Endothelial cell of umbilical vein (primary cell): ENCODE data around the gene FAM180A. TPM values are rescaled to one million over a fixed set of nuclear protein-coding genes. Genes with fewer than 3 reads are reported as not detected.
A peak's percentile ranks its signal among the peaks of the same experiment; 100 is the strongest.

Experiments
- BruUV-seq: library from RNA; stranded (reverse); fragments of 400-500 nt; replicated peaks from 2 replicates; lab custom pipeline; 2021; lab: Mats Ljungman, UMichigan
- CTCF ChIA-PET: fragments of 300-600, 350-600 bp; sonication (Branson Sonifier 250); formaldehyde crosslinking; loops from one replicate; lab custom pipeline; 2021; ENCODE audit warnings: antibody characterized with exemption, inconsistent platforms; lab: Charles Lee
- POLR2A ChIA-PET: fragments of 300-600, 350-600 bp; sonication (Branson Sonifier 250); formaldehyde crosslinking; loops from one replicate; lab custom pipeline; 2021; ENCODE audit warnings: antibody characterized with exemption, inconsistent platforms; lab: Charles Lee
- DNase-seq: peaks from one replicate; pipeline ENCODE4 v3.0.0-alpha.2; 2011; ENCODE audit warnings: low read depth, low spot score
- FAIRE-seq: peaks from 2 replicates; lab custom pipeline; 2011; peaks lifted over from hg19 to GRCh38; lab: Jason Lieb, UNC
- H2AFZ ChIP-seq: 2 replicates; pipeline ENCODE4 v1.6.0; 2012; ENCODE audit warnings: low read depth, low read length, control low read depth, inconsistent platforms
- H3K27ac ChIP-seq: 2 replicates; pipeline ENCODE4 v1.5.1; 2011; ENCODE audit warnings: low read depth, mild to moderate bottlenecking, control low read depth, low read length, moderate library complexity; ENCODE audit not compliant: insufficient read depth
- H3K27me3 ChIP-seq, 2 experiments: 2 replicates each; pipeline versions ENCODE4 v1.6.0 to v1.6.1; 2011; ENCODE audit warnings: low read length in 2 of 2, mixed read lengths in 1 of 2; ENCODE audit not compliant: control insufficient read depth in 2 of 2, insufficient read depth in 2 of 2
- H3K36me3 ChIP-seq, 2 experiments: 2 replicates in 1 of 2; 3 replicates in 1 of 2; pipeline ENCODE4 v1.5.1; 2011; ENCODE audit warnings: low read length in 2 of 2, mild to moderate bottlenecking in 1 of 2, moderate library complexity in 1 of 2; ENCODE audit not compliant: control insufficient read depth in 2 of 2, insufficient read depth in 2 of 2; ENCODE audit errors: extremely low read depth in 1 of 2
- H3K4me1 ChIP-seq: 3 replicates; pipeline ENCODE4 v1.5.1; 2011; ENCODE audit warnings: mild to moderate bottlenecking, low read length; ENCODE audit not compliant: control insufficient read depth, insufficient read depth; ENCODE audit errors: extremely low read depth
- H3K4me2 ChIP-seq: 2 replicates; pipeline ENCODE4 v1.6.1; 2011; ENCODE audit warnings: low read length, control low read depth, mixed read lengths; ENCODE audit not compliant: insufficient read depth
- H3K4me3 ChIP-seq, 3 experiments: fragments of 200-600 bp in 1 of 3; sonication (generic), shearing (Covaris generic) in 1 of 3; replicated peaks in 1 of 3; 2 replicates each; pipeline ENCODE4 v1.5.1; 2011 to 2016; ENCODE audit warnings: control low read depth in 3 of 3, low read length in 3 of 3, mild to moderate bottlenecking in 2 of 3, inconsistent platforms in 1 of 3, low read depth in 1 of 3, moderate library complexity in 1 of 3; ENCODE audit not compliant: insufficient read depth in 1 of 3
- H3K79me2 ChIP-seq: 2 replicates; pipeline ENCODE4 v1.6.0; 2012; ENCODE audit warnings: low read length, inconsistent platforms; ENCODE audit not compliant: control insufficient read depth, insufficient read depth
- H3K9ac ChIP-seq: replicated peaks from 2 replicates; pipeline ENCODE3; 2011; ENCODE audit warnings: low read length, control low read depth; ENCODE audit not compliant: insufficient read depth; ENCODE audit errors: extremely low read depth
- H3K9me1 ChIP-seq: replicated peaks from 3 replicates; pipeline ENCODE4 v1.6.0; 2011; ENCODE audit warnings: mild to moderate bottlenecking, low read length; ENCODE audit not compliant: control insufficient read depth, insufficient read depth; ENCODE audit errors: extremely low read depth
- H3K9me3 ChIP-seq: replicated peaks from 2 replicates; pipeline ENCODE4 v1.5.1; 2012; ENCODE audit warnings: low read length, inconsistent platforms; ENCODE audit not compliant: control insufficient read depth, insufficient read depth
- H4K20me1 ChIP-seq: replicated peaks from 2 replicates; pipeline ENCODE3; 2011; ENCODE audit warnings: mild to moderate bottlenecking, low read length; ENCODE audit not compliant: control insufficient read depth, insufficient read depth; ENCODE audit errors: extremely low read depth
- CTCF ChIP-seq, 2 donors: IDR thresholded peaks; 1 replicate in 1 of 2; 2 replicates in 1 of 2; pipeline ENCODE4 v1.5.1; 2011; ENCODE audit warnings: low read length in 2 of 2, mild to moderate bottlenecking in 2 of 2, moderate library complexity in 2 of 2, control low read depth in 1 of 2, inconsistent platforms in 1 of 2, low read depth in 1 of 2; ENCODE audit not compliant: insufficient read depth in 1 of 2; ENCODE audit errors: extremely low read depth in 1 of 2
- EZH2 ChIP-seq: IDR thresholded peaks from 2 replicates; pipeline ENCODE4 v1.6.1; 2012; ENCODE audit warnings: borderline replicate concordance, low read depth, mild to moderate bottlenecking, moderate library complexity, low read length, inconsistent platforms; ENCODE audit not compliant: severe bottlenecking
- FOS ChIP-seq: IDR thresholded peaks from 2 replicates; pipeline ENCODE4 v1.6.1; 2011; ENCODE audit warnings: mild to moderate bottlenecking, low read length, moderate library complexity, borderline replicate concordance; ENCODE audit not compliant: insufficient read depth
- GATA2 ChIP-seq: IDR thresholded peaks from 2 replicates; pipeline ENCODE4 v1.7.0; 2011; ENCODE audit warnings: low read depth, mild to moderate bottlenecking, moderate library complexity, mixed read lengths, low read length; ENCODE audit not compliant: insufficient read length, insufficient read depth
- JUN ChIP-seq: IDR thresholded peaks from 2 replicates; pipeline ENCODE4 v1.6.1; 2011; ENCODE audit warnings: borderline replicate concordance, low read depth; ENCODE audit not compliant: insufficient read length, insufficient read depth
- MAX ChIP-seq: IDR thresholded peaks from 2 replicates; pipeline ENCODE4 v1.6.1; 2011; ENCODE audit not compliant: insufficient read depth, insufficient read length
- MYC ChIP-seq: IDR thresholded peaks from one replicate; pipeline ENCODE4 v1.6.1; 2011; ENCODE audit warnings: mild to moderate bottlenecking, low read depth, low read length
- POLR2A ChIP-seq: IDR thresholded peaks from 2 replicates; pipeline ENCODE4 v1.6.1; 2012; ENCODE audit warnings: low read depth, mild to moderate bottlenecking, control low read depth, low read length
- POLR2AphosphoS5 ChIP-seq: IDR thresholded peaks from 2 replicates; pipeline ENCODE4 v1.6.1; 2012; ENCODE audit warnings: low read depth, mild to moderate bottlenecking, control low read depth, low read length, moderate library complexity; ENCODE audit not compliant: insufficient read depth
- dilution Hi-C: fragments of 300-500 bp; cut with MboI; formaldehyde crosslinking; loops from one replicate; pipeline ENCODE4 v1.15.0; 2019; ENCODE audit warnings: low sequenced_read_pairs; ENCODE audit not compliant: extremely low pct_ligation_motif_present
- intact Hi-C: fragments of 100-400 bp; cut with micrococcal nuclease; formaldehyde crosslinking; loops from one replicate; pipeline ENCODE4 v1.10.0; 2022
- polyA plus RNA-seq, 4 experiments: library from polyadenylated mRNA; depleted of rRNA in 3 of 4; stranded (reverse) in 3 of 4; unstranded in 1 of 4; fragments of >200 nt; gene quantifications; 2 replicates each; pipeline versions ENCODE4 v1.2.1 to v1.2.3, GENCODE V29; 2011 to 2012; ENCODE audit warnings: missing spikeins in 1 of 4
- total RNA-seq: library from RNA; stranded (reverse); gene quantifications from 2 replicates; pipeline ENCODE4 v1.2.3, GENCODE V29; 2021

The FAM180A gene
- total and polyA plus RNA-seq, 2 donors (not counting 3 experiments of a cell fraction or from before 2014, with no cell fraction given) = not detected

GRCh38 chr7:135692055-135692454, 56.6 kb downstream of the FAM180A start:
- Histone ChIP-seq H3K27ac (peak overlapping the region; percentile 85), H3K9me3 (no peaks in the 10 kb centered on the region), H3K4me1 (peaks cover 18% of the 10 kb centered on the region), H3K27me3 (no peaks in the 10 kb centered on the region), H3K9me1 (no peaks in the 10 kb centered on the region), H3K9ac (peak overlapping the region; percentile 38), H4K20me1 (no peaks in the 10 kb centered on the region), H2AFZ (peak overlapping the region; percentile 51), H3K36me3 (no peaks in the 10 kb centered on the region), H3K4me2 (peak overlapping the region; percentile 30), H3K4me3 (no peak overlapping the region), H3K79me2 (no peaks in the 10 kb centered on the region)
- TF ChIP-seq CTCF (IDR thresholded peaks at IDR 0.05; ENCODE audit: extremely low read depth in 1 of 2, insufficient read depth in 1 of 2, low read depth in 1 of 2, low read length in 2 of 2) (no peak), MYC (no peak), EZH2 (no peak), FOS (no peak), JUN (no peak), POLR2A (no peak), POLR2AphosphoS5 (no peak), MAX (no peak), GATA2 (no peak)
- DNase-seq (peak; percentile 51), FAIRE-seq (peak; percentile 53)
- no TSS peak for BruUV-seq
- intact Hi-C loops = no loop called here
- CTCF ChIA-PET = interaction anchor here (0.6 to 1.8 kb wide), 2 partner anchors 20 to 163 kb away, joined by 3 to 7 read pairs; no protein-coding TSS in a partner anchor
- dilution Hi-C loops = no loop called here
- POLR2A ChIA-PET = no interaction called here
